CD4-positive, alpha-beta T cell treated with Interleukin-4 for 4 hours (primary cell): ENCODE results near the gene PELI3.
"Not testable (repeated sequence)": the region's sequence is repeated elsewhere in the genome, so short reads cannot be mapped to it uniquely, and the experiment has no call there.

Source experiments
- DNase-seq: peaks from one replicate; pipeline ENCODE4 v3.0.0-alpha.2; 2020

The PELI3 gene

GRCh38 chr11:66448523-66448922 is 18.2 kb upstream of the PELI3 start:
- no peak for DNase-seq

DNA sequence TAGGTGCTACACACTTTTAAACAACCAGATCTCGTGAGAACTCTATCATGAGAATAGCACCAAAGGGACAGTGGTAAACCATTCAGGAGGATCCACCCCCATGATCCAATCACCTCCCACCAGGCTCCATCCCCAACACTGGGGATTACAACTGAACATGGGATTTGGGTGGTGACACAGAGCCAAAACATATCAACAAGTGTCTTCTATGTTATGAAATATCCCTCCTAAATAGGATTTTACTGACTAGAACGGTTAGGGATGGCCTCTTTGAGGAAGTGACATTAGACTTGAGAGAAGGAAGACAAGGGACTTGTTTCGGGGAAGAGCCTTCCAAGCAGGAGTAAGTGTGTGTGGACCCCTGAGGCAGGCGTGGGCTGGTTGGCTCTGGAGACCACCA is 16.1 kb upstream of the PELI3 start:
- DNase-seq, result no peak

DNA sequence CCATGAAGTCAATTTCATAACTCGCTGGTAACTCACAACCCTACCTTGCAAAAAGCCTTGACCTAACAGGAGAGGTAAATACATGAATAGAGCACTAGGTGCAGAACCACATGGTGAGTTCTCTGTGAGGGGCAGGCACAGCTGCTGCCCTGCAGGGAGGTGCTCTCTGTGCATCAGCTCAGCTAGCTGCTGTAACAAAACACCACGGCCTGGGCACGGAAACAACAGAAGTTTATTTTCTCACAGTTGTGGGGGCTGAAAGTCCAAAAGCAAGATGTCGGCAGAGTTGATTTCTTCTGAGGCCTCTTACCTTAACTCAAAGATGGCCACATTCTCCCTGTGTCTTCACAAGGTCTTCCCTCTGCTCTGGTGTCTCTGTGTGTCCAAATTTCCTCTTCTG is 15.0 kb upstream of the PELI3 start:
- no peak for DNase-seq

GRCh38 chr11:66454247-66454646 is 12.5 kb upstream of the PELI3 start:
- DNase-seq, result no peak

GRCh38 chr11:66454828-66455227 is 11.9 kb upstream of the PELI3 start:
- no peak for DNase-seq

GRCh38 chr11:66457826-66458225 is 8.9 kb upstream of the PELI3 start:
- no peak for DNase-seq

- DNase-seq, result no peak
These were observed 7.4 kb upstream of the PELI3 start for GRCh38 chr11:66459138-66459778.

DNA sequence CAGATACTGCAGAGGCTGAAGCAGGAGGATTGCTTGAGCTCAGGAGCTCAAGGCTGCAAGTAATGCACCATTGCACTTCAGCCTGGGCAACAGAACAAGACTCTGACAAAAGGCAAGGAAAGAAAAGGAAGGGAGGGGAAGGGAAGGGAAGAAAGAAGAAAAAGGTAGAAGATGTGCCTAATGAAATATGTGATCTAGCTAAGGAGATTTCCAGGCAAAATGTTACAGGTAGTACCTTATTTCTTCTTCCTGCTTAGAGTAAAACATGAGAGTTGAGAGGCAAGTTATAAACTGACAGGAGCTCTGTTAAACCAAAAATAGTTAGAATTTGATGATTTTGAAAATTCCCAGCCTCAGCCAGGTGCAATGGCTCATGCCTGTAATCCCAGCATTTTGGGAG is 4.7 kb upstream of the PELI3 start:
- DNase-seq, result no peak

GRCh38 chr11:66462911-66463310 is 3.8 kb upstream of the PELI3 start:
- DNase-seq, result no peak

DNA sequence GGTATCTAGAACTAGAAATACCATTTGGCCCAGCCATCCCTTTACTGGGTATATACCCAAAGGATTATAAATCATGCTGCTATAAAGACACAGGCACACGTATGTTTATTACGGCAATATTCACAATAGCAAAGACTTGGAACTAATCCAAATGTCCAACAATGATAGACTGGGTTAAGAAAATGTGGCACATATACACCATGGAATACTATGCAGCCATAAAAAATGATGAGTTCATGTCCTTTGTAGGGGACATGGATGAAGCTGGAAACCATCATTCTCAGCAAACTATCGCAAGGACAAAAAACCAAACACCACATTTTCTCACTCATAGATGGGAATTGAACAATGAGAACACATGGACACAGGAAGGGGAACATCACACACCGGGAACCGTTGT is 2.6 kb upstream of the PELI3 start:
- not testable (repeated sequence) for DNase-seq

GRCh38 chr11:66464916-66465315 is 1.8 kb upstream of the PELI3 start:
- DNase-seq, result no peak

DNA sequence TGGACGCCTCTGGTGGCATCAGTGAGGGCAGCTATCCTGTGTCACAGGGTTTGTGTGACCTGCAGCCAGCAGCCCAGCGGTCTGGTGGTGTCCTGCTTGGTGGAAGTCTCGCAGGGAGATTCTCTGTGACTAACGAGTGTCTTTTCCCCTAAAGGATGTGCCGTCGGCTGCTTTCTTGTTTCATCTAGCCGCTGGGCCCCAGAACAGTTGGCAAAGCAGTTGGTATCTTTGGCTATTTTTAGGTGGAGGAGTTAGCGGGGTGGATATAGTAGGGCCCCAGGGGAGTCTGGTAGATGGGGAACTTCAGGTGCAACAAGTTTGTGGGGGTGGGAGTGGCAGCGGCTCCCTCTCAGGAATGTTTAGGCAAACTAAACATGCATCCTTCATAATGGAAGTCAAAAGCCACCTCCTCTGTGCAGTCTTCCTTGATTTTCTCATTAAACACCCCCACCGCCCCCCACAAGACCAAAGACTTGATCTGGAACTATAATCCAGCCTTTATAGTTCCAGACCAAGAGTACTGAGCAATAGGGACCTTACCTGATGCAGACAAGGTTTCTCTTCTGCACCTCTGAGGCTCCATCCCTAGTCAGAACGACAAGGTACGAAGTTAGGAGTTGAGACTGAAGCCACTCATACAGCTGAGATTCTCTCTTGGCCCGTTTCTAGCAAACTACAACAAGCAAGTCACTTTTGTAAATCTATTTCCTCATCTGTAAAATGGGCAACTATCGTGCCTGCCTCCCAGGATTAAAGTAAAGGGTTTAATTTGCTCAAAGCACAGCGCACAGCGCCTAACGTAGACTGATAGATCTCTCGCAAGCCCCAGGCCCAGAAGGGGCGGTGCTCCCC is 1.1 kb upstream of the PELI3 start:
- DNase-seq, result no peak

DNA sequence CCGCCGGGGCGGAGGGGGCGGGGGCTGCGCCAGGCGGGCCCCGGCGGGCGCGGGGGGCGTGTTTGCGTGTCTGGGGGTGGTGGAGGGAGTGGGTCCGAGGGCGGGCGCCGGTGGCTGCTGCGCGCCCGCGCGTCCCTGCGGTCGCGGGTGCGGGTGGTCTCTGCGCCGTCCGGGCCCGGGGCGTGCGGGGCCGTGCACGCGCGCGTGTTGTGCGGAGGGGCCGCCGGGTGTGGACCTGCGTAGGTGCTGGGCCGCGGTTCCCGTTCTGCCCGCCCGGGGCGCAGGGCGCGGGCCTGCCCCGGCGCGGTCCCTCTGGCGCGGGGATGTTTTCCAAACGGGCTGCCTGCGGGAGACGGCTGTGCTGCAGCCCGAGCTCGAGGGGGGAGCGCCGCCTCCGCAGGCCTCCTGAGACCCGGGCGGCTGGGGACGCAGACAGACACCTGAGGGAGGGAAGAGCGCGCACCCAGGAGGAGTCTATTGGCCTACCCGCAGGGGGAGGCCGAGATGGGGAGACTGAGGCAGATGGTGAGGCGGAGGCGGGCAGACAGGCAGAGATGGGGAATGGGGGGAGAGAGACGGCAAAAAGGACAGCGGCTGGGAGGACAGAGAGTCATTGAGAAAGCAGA is 442 bp downstream of the PELI3 start:
- DNase-seq, result no peak

GRCh38 chr11:66467756-66468155 is 1.1 kb downstream of the PELI3 start:
- DNase-seq, result peak; percentile 27

GRCh38 chr11:66468691-66469090 is 2.0 kb downstream of the PELI3 start:
- DNase-seq, result no peak

DNA sequence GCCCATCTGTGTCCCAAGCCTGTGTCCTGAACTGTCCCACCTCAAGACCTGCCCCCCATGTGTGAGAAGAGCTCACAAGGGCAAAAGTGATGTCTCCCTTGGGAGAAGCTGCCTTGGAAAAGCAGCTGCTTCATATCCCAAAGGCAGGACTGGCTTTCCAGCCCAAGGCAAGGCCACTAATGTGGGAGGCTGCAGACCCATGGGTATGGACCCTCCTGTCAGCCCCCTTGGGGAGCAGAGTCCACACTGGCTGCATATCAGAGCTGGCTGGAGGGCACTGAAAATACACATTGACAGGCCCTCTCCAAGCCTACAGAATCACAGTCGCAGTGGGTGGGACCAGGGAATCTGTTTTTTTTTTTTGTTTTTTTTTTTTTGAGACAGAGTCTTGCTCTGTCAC is 2.7 kb downstream of the PELI3 start:
- DNase-seq, result no peak

DNA sequence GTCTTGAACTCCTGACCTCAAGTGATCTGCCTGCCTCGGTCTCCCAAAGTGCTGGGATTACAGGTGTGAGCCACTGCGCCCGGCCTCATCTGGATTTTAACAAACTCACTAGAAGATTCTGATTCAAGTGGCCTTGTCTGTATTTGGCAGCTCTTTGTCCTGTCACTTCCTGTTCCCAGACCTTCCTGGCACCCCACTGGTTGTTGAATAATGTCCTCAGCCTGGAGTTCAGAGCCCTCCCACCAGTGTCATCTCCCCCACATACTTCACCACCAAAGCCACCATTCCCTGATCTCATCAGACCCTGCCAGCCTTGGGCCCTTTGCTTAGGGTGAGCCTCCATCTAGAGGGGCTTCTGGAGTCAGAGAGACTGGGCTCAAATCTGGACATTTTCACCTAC is 3.3 kb downstream of the PELI3 start:
- DNase-seq, result no peak

DNA sequence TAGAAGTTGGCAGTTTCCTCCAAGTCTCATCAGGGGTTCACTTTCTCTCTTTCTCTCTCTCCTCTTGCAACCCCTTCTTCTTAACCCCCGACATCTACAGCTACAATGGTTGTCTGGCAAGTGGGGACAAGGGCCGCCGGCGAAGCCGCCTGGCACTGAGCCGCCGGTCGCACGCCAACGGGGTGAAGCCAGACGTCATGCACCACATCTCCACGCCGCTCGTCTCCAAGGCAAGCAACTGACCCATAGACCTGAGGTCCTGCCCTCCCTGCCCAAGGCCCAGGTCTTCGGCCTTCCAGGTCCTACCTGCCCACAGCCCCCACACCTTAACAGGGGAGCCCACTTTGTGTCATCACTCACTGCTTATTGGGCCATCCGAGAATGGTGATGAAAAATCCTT is 4.4 kb downstream of the PELI3 start:
- no peak for DNase-seq

GRCh38 chr11:66472054-66472453 is 5.3 kb downstream of the PELI3 start:
- DNase-seq, result no peak

GRCh38 chr11:66473167-66473566 is 6.5 kb downstream of the PELI3 start:
- no peak for DNase-seq

GRCh38 chr11:66473608-66474515 is 7.2 kb downstream of the PELI3 start:
- DNase-seq, result no peak

DNA sequence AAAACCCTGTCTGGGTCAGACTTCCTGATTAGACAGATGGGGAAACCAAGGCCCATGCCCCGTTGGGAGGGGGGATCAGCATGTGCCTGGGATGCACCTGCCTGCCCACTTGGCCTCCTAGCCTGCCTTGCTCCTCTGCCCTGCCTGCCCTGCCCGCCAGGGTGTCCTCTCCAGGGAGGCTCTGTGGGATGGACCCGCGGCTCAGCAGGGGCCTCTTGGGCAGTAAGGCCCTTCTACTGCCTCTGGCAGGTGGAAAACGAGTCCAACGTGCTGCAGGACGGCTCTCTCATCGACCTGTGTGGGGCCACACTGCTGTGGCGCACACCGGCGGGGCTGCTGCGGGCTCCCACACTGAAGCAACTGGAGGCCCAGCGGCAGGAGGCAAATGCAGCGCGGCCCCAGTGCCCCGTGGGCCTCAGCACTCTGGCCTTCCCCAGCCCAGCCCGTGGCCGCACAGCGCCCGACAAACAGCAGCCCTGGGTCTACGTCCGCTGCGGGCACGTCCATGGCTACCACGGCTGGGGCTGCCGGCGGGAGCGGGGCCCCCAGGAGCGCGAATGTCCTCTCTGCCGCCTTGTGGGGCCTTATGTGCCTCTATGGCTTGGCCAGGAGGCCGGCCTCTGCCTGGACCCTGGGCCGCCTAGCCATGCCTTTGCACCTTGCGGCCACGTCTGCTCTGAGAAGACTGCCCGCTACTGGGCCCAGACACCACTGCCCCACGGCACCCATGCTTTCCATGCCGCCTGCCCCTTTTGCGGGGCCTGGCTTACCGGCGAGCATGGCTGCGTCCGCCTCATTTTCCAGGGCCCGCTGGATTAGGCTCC is 8.9 kb downstream of the PELI3 start:
- no peak for DNase-seq
